HepG2 (cell line): ENCODE results near the gene CMTM5. TPM values are rescaled to one million over a fixed set of nuclear protein-coding genes. Genes with fewer than 3 reads are reported as not detected.

Experiments used
- BCL3 ChIP-seq: sonication (generic); formaldehyde crosslinking; IDR thresholded peaks from 2 replicates; pipeline ENCODE4 v1.5.1; 2020; ENCODE audit warnings: mild to moderate bottlenecking, missing genetic modification reagents, moderate library complexity
- FOXC1 ChIP-seq: sonication (generic); formaldehyde crosslinking; IDR thresholded peaks from 2 replicates; pipeline ENCODE4 v1.8.0; 2022; ENCODE audit warnings: mild to moderate bottlenecking, missing genetic modification reagents, borderline replicate concordance
- GLI4 ChIP-seq: sonication (generic); formaldehyde crosslinking; IDR thresholded peaks from 2 replicates; pipeline ENCODE4 v1.5.1; 2020; ENCODE audit warnings: missing genetic modification reagents, mild to moderate bottlenecking, moderate library complexity, borderline replicate concordance
- GZF1 ChIP-seq: sonication (generic); formaldehyde crosslinking; IDR thresholded peaks from 2 replicates; pipeline ENCODE4 v1.5.1; 2020; ENCODE audit warnings: mild to moderate bottlenecking, missing genetic modification reagents
- HMGXB4 ChIP-seq, 2 experiments: sonication (generic) in 1 of 2; formaldehyde crosslinking in 1 of 2; IDR thresholded peaks; 2 replicates each; pipeline versions ENCODE4 v1.4.0 to v1.6.1; 2018 to 2020; ENCODE audit warnings: missing genetic modification reagents in 2 of 2, borderline replicate concordance in 1 of 2, low read depth in 1 of 2, mild to moderate bottlenecking in 1 of 2, missing biosample characterization in 1 of 2
- HNF4G ChIP-seq, 2 experiments: sonication (generic) in 1 of 2; formaldehyde crosslinking in 1 of 2; IDR thresholded peaks; 2 replicates each; pipeline versions ENCODE4 v1.4.0 to v1.6.1; 2011 to 2020; ENCODE audit warnings: borderline replicate concordance in 2 of 2, low read depth in 2 of 2, mild to moderate bottlenecking in 2 of 2, low read length in 1 of 2, missing genetic modification reagents in 1 of 2, moderate library complexity in 1 of 2
- MATR3 ChIP-seq: sonication (generic); formaldehyde crosslinking; IDR thresholded peaks from 2 replicates; pipeline ENCODE4 v1.4.0; 2020; ENCODE audit warnings: missing genetic modification reagents
- MED1 ChIP-seq: sonication (generic); formaldehyde crosslinking; IDR thresholded peaks from 2 replicates; pipeline ENCODE4 v1.4.0; 2020; ENCODE audit warnings: missing genetic modification reagents
- MXD4 ChIP-seq: IDR thresholded peaks from 2 replicates; pipeline ENCODE4 v1.6.1; 2016; ENCODE audit warnings: mild to moderate bottlenecking, missing biosample characterization, missing genetic modification reagents
- NFE2L2 ChIP-seq: fragments of 150-350 bp; IDR thresholded peaks from 2 replicates; pipeline ENCODE4 v1.6.1; 2014; ENCODE audit warnings: low read length
- NFYC ChIP-seq: IDR thresholded peaks from 2 replicates; pipeline ENCODE4 v1.6.1; 2016; ENCODE audit warnings: missing genetic modification reagents, missing compliant biosample characterization
- SIX1 ChIP-seq: sonication (generic); formaldehyde crosslinking; IDR thresholded peaks from 2 replicates; pipeline ENCODE4 v1.4.0; 2020; ENCODE audit warnings: missing genetic modification reagents, borderline replicate concordance
- SOX5 ChIP-seq: IDR thresholded peaks from 2 replicates; pipeline ENCODE4 v1.6.1; 2016; ENCODE audit warnings: borderline replicate concordance
- TOE1 ChIP-seq: sonication (generic); formaldehyde crosslinking; IDR thresholded peaks from 2 replicates; pipeline ENCODE4 v1.4.0; 2020; ENCODE audit warnings: mild to moderate bottlenecking, missing genetic modification reagents
- ZKSCAN5 ChIP-seq: sonication (generic); formaldehyde crosslinking; IDR thresholded peaks from 2 replicates; pipeline ENCODE4 v1.5.1; 2020; ENCODE audit warnings: mild to moderate bottlenecking, missing genetic modification reagents
- ZNF121 ChIP-seq: sonication (generic); formaldehyde crosslinking; IDR thresholded peaks from 2 replicates; pipeline ENCODE4 v1.5.0; 2020; ENCODE audit warnings: mild to moderate bottlenecking, missing genetic modification reagents
- ZNF569 ChIP-seq: sonication (generic); formaldehyde crosslinking; IDR thresholded peaks from 2 replicates; pipeline ENCODE4 v1.5.0; 2020; ENCODE audit warnings: mild to moderate bottlenecking, missing genetic modification reagents, moderate library complexity, borderline replicate concordance
- ZNF724P ChIP-seq: sonication (generic); formaldehyde crosslinking; IDR thresholded peaks from 2 replicates; pipeline ENCODE4 v1.8.0; 2022; ENCODE audit warnings: missing genetic modification reagents, borderline replicate concordance
- ZNF766 ChIP-seq: sonication (generic); formaldehyde crosslinking; IDR thresholded peaks from 2 replicates; pipeline ENCODE4 v1.5.0; 2020; ENCODE audit warnings: missing genetic modification reagents, borderline replicate concordance
- ZNF788 ChIP-seq: sonication (generic); formaldehyde crosslinking; IDR thresholded peaks from 2 replicates; pipeline ENCODE4 v1.5.0; 2020; ENCODE audit warnings: mild to moderate bottlenecking, missing genetic modification reagents, borderline replicate concordance
- ZNF792 ChIP-seq: IDR thresholded peaks from 2 replicates; pipeline ENCODE4 v1.6.1; 2016
- polyA plus RNA-seq, 8 experiments: library from polyadenylated mRNA; depleted of rRNA in 3 of 8; stranded (reverse) in 7 of 8; unstranded in 1 of 8; fragments of >200 nt; fragmentation: Illumina TruSeq in 4 of 8; extraction: Trizol in 4 of 8; gene quantifications; 2 replicates each; pipeline versions ENCODE4 v1.2.1 to v1.2.3, GENCODE V29; 2011 to 2016; ENCODE audit warnings: low read depth in 4 of 8, missing spikeins in 1 of 8, mixed read lengths in 1 of 8; ENCODE audit not compliant: insufficient read depth in 1 of 8
- total RNA-seq, 5 experiments: library from RNA; depleted of rRNA; stranded (reverse); fragments of >200 nt; fragmentation: Illumina TruSeq; extraction: Trizol; gene quantifications; 2 replicates each; pipeline ENCODE4 v1.2.3, GENCODE V29; 2016; ENCODE audit warnings: low read depth in 1 of 5
- TF ChIP-seq, protein P1 (sequence below): IDR thresholded peaks from 2 replicates; pipeline ENCODE4 v1.6.1; 2016; ENCODE audit warnings: missing compliant biosample characterization, missing genetic modification reagents, borderline replicate concordance
- TF ChIP-seq, protein P2 (sequence below): sonication (generic); formaldehyde crosslinking; IDR thresholded peaks from 2 replicates; pipeline ENCODE4 v1.5.0; 2020; ENCODE audit warnings: mild to moderate bottlenecking, missing genetic modification reagents

The CMTM5 gene
- total and polyA plus RNA-seq, 2 of the 13 experiments (the other 11 are each of a cell fraction or from before 2014, with no cell fraction given), result not detected

GRCh38 chr14:23327947-23328744, 48.7 kb upstream of the CMTM5 start (continued):
- TF ChIP-seq ZNF121 (CRISPR knock-in tag) (0 out of 2 replicates have a peak, but pooled peaks have one; percentile 37), ZNF788 (CRISPR knock-in tag) (no peak), TOE1 (no peak), MED1 (CRISPR knock-in tag) (peak; percentile 40; the same call in 1 of the 2 replicates), ZNF724P (CRISPR knock-in tag) (peak; percentile 52; the same call in 1 of the 2 replicates), SIX1 (CRISPR knock-in tag) (no peak), ZNF766 (CRISPR knock-in tag) (no peak), ZKSCAN5 (no peak), FOXC1 (CRISPR knock-in tag) (peak; percentile 54; the same call in 1 of the 2 replicates), HMGXB4 (CRISPR knock-in tag; IDR thresholded peaks at IDR 0.05; ENCODE audit: borderline replicate concordance in 1 of 2, low read depth in 1 of 2) (peak; percentile 43 to 72; a peak in 1 of 4 replicates), NFE2L2 (peak; percentile 4; the same call in 1 of the 2 replicates), BCL3 (CRISPR knock-in tag) (0 out of 2 replicates have a peak, but pooled peaks have one; percentile 26), ZNF792 (peak; percentile 13; the same call in 1 of the 2 replicates), MXD4 (CRISPR knock-in tag) (peak; percentile 52; the same call in 1 of the 2 replicates), MATR3 (CRISPR knock-in tag) (no peak), SOX5 (CRISPR knock-in tag) (peak; percentile 47; the same call in 1 of the 2 replicates), NFYC (CRISPR knock-in tag) (peak; percentile 8; the same call in 1 of the 2 replicates), GLI4 (CRISPR knock-in tag) (0 out of 2 replicates have a peak, but pooled peaks have one; percentile 78), GZF1 (CRISPR knock-in tag) (no peak), ZNF569 (CRISPR knock-in tag) (no peak), HNF4G (IDR thresholded peaks at IDR 0.05; ENCODE audit: borderline replicate concordance, low read depth, low read length) (no peak; the same call in 1 of the 2 replicates), HNF4G (CRISPR knock-in tag; IDR thresholded peaks at IDR 0.05; ENCODE audit: borderline replicate concordance, low read depth) (0 out of 2 replicates have a peak, but pooled peaks have one; percentile 38)
- TF ChIP-seq, protein P1, sequence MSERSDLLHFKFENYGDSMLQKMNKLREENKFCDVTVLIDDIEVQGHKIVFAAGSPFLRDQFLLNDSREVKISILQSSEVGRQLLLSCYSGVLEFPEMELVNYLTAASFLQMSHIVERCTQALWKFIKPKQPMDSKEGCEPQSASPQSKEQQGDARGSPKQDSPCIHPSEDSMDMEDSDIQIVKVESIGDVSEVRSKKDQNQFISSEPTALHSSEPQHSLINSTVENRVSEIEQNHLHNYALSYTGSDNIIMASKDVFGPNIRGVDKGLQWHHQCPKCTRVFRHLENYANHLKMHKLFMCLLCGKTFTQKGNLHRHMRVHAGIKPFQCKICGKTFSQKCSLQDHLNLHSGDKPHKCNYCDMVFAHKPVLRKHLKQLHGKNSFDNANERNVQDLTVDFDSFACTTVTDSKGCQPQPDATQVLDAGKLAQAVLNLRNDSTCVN, result no peak
- TF ChIP-seq, protein P2, sequence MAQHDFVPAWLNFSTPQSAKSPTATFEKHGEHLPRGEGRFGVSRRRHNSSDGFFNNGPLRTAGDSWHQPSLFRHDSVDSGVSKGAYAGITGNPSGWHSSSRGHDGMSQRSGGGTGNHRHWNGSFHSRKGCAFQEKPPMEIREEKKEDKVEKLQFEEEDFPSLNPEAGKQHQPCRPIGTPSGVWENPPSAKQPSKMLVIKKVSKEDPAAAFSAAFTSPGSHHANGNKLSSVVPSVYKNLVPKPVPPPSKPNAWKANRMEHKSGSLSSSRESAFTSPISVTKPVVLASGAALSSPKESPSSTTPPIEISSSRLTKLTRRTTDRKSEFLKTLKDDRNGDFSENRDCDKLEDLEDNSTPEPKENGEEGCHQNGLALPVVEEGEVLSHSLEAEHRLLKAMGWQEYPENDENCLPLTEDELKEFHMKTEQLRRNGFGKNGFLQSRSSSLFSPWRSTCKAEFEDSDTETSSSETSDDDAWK (CRISPR knock-in tag), result no peak
